NCI-H345 treated with DMSO at 0.1 percent for 48 hours (cell line): ENCODE results near the gene CMTM4.
"Not testable (repeated sequence)": the region's sequence is repeated elsewhere in the genome, so short reads cannot be mapped to it uniquely, and the experiment has no call there.

Source experiments
- DNase-seq: peaks from one replicate; lab custom pipeline; 2025; ENCODE audit not compliant: unreplicated experiment; lab: John Stamatoyannopoulos, UW

CMTM4 gene

GRCh38 chr16:66649167-66649566 lies 47.4 kb downstream of the CMTM4 start:
- DNase-seq: no peak

DNA sequence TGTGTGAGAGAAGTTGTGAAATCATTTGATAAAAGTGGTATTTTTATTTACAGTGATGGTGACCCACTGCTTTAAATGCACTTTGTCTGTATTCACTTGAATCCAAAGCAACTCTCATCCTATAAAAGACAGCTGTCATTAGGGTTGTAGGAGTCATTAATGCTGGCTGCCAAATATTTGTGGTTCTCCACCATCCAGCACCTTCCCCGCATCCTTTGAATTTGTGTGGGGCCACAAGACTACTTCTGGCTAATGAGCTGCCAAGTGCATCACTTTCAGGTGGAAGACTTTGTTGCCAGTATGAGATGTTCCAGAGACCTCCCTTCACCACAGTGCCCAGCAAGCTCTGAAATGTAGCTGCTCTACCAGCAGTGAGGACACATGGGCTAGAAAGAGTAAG lies 48.7 kb downstream of the CMTM4 start:
- no peak for DNase-seq

DNA sequence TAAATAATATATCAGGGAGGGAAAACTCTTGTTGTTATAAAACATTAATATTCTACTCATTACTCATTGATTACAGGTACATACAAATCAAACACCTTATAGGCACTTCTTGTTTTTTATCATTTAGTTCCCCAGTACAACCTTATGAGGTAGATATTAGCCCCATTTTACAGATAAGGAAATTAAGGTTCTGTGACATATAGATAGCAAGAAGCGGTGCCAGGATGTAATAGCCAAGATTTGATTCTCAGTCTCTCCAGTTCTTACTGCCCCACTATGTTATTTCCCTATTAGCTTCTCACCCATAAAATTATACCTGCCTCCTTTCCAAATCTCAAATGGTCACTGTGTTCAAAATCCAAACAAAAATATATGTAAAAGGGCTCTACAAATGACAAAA lies 55.2 kb downstream of the CMTM4 start:
- no peak for DNase-seq

DNA sequence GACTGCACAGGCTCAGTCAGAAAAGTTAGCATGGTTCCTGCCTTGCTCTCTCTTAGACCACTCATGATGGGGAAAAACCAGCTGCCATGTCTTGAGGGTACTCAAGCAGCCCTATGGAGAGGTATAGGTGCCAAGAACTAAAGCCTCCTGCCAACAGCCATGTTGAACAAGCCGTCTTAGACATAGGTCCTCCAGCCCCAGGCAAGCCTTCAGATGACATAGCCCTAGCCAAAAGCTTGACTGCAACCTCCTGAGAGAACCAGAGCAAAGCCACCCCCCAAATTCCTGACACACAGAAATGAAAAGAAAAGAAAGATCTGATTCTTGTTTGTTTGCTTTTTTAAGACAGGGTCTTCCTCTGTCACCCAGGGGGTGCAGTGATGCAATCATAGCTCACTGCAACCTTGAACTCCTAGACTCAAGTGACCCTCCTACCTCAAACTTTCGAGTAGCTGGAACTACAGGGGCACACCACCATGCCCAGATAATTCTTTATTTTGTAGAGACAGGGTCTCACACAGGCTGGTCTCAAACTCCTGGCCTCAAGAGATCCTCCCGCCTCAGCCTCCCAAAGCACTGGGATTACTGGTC lies 55.7 kb downstream of the CMTM4 start:
- DNase-seq: no peak

GRCh38 chr16:66639091-66639885 lies 57.3 kb downstream of the CMTM4 start:
- no peak for DNase-seq

DNA sequence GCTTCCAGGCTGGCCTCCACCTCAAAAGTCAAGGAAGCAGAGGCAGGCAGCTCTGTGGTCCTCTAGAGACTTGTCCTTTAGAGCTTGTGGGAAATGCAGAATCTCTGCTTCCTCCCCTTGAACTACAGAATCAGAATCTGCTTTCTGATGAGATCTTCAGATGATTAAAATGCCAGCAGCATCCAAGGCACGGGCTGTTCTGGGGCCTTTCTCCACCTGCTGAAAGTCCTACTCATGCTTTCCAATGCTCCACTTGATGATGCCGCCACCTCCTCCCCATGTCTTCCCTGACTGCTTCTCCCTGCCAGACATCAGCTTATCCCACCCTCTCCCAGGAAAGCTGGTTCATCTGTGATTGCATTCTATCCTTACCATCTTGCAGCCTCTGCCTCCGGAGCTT lies 58.7 kb downstream of the CMTM4 start:
- DNase-seq: no peak

DNA sequence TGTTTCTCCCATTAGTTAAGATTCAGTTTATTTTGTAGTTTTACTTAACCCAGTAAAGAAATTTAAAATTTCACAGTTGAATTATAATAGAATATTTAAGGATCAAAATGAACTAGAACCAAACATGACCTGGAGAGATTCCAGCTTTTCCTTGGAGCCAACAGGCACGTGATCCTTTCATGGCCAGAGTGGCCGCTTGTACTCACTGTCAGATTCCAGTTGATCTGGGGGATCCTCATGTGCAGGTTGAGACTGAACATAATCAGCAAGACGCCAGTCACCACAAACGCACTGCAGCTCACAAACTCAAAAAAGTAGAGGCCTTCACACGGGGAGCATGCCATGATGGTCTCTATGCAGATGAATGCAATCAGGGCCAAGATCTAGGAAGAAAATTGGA lies 60.3 kb downstream of the CMTM4 start:
- no peak for DNase-seq

GRCh38 chr16:66635406-66635805 lies 61.1 kb downstream of the CMTM4 start:
- no peak for DNase-seq

DNA sequence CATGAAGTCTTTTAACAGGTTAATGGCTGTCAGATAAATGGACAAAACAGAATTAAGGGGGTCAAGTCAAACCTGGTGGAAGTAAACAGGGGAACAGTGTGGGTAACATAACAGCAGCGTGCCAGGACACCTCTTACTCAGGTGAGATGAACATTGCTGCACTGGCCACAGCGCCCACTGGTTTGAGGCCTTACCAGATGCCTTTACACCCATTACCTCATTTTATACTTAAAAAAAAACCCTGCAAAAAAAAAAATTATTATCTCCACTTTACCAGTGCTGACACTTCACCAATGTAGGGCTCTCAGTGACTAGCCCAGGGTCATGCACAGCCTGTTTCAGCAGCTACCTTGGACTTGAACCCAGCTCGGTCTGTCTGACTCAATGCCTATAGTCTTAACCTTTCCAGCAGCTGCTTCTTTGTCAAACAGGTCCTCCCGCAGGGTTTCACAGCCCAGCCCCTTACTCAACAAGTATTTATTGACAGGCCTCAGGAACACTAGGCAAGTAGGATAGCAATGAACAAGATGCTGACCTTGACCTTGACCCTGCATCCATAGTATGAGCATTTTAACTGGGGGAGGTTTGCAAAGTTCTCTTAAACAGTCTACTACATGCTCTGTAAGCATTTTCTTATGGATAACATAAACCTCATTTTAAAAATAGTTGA lies 61.9 kb downstream of the CMTM4 start:
- DNase-seq: no peak

DNA sequence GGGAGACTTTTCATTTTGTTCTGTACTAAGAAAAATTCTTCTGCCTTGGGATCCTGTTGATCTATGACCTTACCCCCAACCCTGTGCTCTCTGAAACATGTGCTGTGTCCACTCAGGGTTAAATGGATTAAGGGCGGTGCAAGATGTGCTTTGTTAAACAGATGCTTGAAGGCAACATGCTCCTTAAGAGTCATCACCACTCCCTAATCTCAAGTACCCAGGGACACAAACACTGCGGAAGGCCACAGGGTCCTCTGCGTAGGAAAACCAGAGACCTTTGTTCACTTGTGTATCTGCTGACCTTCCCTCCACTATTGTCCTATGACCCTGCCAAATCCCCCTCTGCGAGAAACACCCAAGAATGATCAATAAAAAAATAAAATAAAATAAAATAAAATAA lies 65.0 kb downstream of the CMTM4 start:
- DNase-seq: not testable (repeated sequence)

- DNase-seq: not testable (repeated sequence)
Observed at GRCh38 chr16:66630561-66631260, 65.8 kb downstream of the CMTM4 start.

DNA sequence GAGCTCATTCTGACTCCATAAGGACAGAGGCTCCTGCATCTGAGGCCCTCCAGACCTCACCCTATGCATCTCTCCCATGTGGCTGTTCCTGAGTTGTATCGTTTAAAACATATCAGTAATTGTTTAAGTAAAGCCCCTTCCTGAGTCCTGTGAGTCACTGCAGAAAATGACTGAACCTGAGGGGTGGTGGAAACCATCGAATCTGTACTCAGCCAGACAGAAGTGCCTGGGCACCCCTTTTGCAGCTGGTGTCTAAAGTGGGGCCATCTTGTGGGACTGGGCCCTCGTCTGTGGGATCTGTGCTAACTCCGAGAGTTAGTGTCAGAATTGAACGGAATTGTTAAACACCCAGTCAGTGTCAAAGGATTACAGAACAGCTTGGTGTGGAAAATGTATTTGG lies 66.7 kb downstream of the CMTM4 start:
- DNase-seq: no peak

DNA sequence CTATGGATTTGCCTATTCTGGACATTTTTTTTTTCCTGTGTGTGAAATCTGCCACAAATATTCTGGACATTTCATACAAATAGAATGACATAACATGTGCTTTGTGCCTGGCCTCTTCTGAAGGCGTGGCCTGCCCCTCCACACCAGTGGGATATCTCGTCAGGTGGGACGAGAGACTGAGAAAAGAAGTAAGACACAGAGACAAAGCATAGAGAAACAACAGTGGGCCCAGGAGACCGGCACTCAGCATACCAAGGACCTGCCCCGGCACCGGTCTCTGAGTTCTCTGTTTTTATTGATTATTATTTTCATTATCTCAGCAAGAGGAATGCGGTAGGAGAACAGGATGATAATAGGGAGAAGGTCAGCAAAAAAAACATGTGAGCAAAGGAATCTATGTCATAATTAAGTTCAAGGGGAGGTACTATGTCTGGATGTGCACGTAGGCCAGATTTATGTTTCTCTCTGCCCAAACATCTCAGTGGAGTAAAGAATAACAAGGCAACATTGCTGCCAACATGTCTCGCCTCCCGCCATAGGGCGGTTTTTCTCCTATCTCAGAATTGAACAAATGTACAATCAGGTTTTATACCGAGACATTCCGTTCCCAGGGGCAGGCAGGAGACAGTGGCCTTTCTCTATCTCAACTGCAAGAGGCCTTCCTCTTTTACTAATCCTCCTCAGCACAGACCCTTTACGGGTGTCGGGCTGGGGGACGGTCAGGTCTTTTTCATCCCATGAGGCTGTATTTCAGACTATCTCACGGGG lies 68.7 kb downstream of the CMTM4 start:
- DNase-seq: not testable (repeated sequence)

DNA sequence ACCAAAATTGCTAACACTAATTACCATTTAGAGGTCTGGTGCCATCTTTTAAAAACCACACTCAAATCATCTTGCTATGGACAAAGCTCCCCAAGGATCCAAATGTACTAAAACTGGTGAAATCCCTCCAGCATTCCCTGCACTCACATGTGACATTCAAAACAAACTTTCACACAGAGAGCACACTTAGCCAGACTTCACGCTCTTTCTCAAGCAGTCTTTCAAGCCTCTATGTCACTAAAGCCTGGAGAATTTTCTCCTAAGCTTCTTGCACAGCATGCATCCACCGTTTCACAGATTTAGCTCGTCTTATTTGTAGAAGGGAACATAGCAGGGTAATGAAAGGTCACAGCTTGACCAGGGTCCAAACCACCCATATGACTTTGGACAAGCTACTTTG lies 72.8 kb downstream of the CMTM4 start:
- no peak for DNase-seq

DNA sequence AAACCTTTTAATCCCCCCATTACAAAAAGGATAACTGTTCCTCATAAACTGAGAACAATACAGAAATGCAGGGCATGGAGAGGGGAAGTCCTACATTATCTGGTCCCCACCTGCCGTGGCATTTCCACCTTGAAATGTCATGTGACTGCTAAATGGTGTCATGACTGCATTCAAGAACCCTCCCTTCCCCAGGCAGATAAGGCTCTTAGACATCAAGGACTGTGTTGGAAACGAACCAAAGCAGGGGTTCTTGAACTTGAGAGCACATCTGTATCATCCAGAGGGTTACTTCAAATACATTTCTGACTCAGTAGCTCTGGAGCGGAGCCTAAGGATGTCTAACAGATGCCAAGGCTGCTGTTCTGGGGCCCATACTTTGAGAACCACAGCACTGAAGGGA lies 73.7 kb downstream of the CMTM4 start:
- no peak for DNase-seq

GRCh38 chr16:66621973-66622372 lies 74.6 kb downstream of the CMTM4 start:
- DNase-seq: no peak

DNA sequence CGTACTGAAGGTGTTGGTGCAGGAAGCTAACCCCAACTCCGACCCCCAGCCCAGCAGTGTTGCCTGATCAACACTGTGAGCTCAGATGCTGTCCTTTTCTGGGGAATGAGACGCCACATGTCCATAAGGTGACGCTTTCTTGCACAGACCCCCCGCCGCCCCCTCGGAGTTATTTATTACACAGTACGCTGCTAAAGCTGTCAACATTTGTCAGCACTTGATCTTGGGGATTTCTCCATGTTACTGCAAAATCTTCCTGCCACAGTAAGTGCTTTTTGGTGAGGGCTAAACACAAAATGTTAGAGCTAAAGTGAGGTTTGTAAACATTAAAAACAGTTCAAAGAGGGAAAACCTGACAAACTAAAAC lies 76.1 kb downstream of the CMTM4 start:
- DNase-seq: no peak

DNA sequence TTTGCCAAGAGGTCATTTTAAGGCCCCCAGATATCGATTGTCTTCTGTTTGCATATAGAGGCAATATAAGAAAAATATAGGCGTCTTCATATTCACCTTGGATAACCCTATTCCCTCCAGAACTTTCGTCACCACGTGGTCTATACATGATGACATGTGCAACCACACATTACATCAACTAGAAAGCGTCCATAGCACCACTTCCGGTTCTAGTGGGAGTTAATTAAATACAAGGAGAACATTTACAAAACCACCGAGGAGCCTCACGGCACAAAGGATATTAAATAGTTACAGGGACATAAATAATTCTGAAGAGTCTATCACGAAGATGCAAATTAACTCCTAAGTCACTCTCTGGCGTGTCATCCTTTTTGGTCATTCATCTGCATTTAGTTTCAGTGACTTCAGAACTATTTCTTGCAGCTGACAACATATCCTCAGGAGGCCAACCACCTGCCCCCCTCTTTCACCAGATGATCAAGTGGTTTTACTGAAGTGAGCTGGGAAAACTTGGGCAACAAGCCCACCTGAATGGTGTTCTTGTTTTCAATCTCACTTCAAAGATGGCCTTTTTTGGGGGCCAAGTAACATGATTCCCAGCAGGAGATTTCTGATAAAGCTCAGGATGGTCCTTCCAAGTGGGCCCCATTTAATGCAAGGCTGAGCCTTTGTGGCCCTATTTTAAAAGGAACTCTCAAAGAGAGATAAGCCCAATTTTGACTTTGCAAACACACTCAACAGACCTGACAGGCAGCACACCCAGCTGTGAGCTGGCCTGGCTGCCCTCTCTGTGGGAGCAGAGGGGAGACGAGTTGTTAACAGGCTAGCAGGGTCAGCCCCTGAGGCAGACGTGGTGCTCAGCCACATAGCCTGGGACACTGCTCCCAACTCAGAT lies 76.8 kb downstream of the CMTM4 start:
- DNase-seq: no peak

- DNase-seq: no peak
Observed at GRCh38 chr16:66618588-66619375, 77.8 kb downstream of the CMTM4 start.
